Right kidney (tissue), 1 donor: Measurements from ENCODE around the gene WDR81.
A peak's percentile ranks its signal among the peaks of the same experiment; 100 is the strongest.

Source experiments
- DNase-seq: peaks from one replicate; pipeline ENCODE4 v3.0.0-alpha.2; 2016

The WDR81 gene

GRCh38 chr17:1782171-1782567 lies 57.7 kb downstream of the WDR81 start:
- no peak for DNase-seq

GRCh38 chr17:1783271-1783670 lies 58.8 kb downstream of the WDR81 start:
- DNase-seq: no peak

- DNase-seq: peak; percentile 61
These were observed 59.5 kb downstream of the WDR81 start for GRCh38 chr17:1783834-1784611.

- DNase-seq: no peak
These were observed 61.4 kb downstream of the WDR81 start for GRCh38 chr17:1785930-1786329.

- no peak for DNase-seq
These were observed 62.2 kb downstream of the WDR81 start for GRCh38 chr17:1786708-1787107.

GRCh38 chr17:1787301-1787902 lies 62.9 kb downstream of the WDR81 start:
- no peak for DNase-seq
